ENCODE data around the gene FOXP3. TPM values are rescaled to one million over a fixed set of nuclear protein-coding genes. Genes with fewer than 3 reads are reported as not detected.

Gene FOXP3
- total RNA-seq, 4 donors from 2014 or later, result 0.20 to 0.42 TPM; not detected in 2

- Histone ChIP-seq H3K4me1 (no peaks in the 10 kb centered on the region), H3K27me3 (peaks cover 0 to 8% of the 10 kb centered on the region in 2 donors), H3K9me3 (no peaks in the 10 kb centered on the region), H3K27ac (no peak overlapping the region), H3K36me3 (no peaks in the 10 kb centered on the region), H3K4me3 (no peak overlapping the region)
- 78 to 88% methylated on average over 2 of the region's 2 CpGs for WGBS, 2 donors
- DNase-seq (ENCODE audit: low spot score in 2 of 2), result no peak
- TF ChIP-seq EP300 (IDR thresholded peaks at IDR 0.05) (no peak), POLR2A (IDR thresholded peaks at IDR 0.05) (no peak), CTCF (IDR thresholded peaks at IDR 0.05) (no peak)
Observed at GRCh38 chrX:49221868-49222267, 42.6 kb downstream of the FOXP3 start.

GRCh38 chrX:49220100-49220499 lies 44.4 kb downstream of the FOXP3 start:
- no peaks in the 10 kb centered on the region for H3K27me3 ChIP-seq
- no peak for DNase-seq (ENCODE audit: low spot score in 2 of 2)
- no peaks in the 10 kb centered on the region for H3K36me3 ChIP-seq
- TF ChIP-seq EP300 (IDR thresholded peaks at IDR 0.05), result no peak
- TF ChIP-seq CTCF (IDR thresholded peaks at IDR 0.05), result no peak
- TF ChIP-seq POLR2A (IDR thresholded peaks at IDR 0.05), result no peak
- no peaks in the 10 kb centered on the region for H3K4me1 ChIP-seq
- H3K27ac ChIP-seq, result no peak overlapping the region
- no peaks in the 10 kb centered on the region for H3K9me3 ChIP-seq
- H3K4me3 ChIP-seq, result no peak overlapping the region

GRCh38 chrX:49214996-49215526 lies 49.4 kb downstream of the FOXP3 start:
- Histone ChIP-seq H3K4me3 (no peak overlapping the region), H3K36me3 (no peaks in the 10 kb centered on the region), H3K27ac (no peak overlapping the region), H3K9me3 (no peaks in the 10 kb centered on the region), H3K27me3 (peaks cover 0 to under 1% of the 10 kb centered on the region in 2 donors), H3K4me1 (no peaks in the 10 kb centered on the region)
- DNase-seq (ENCODE audit: low spot score in 2 of 2), result no peak
- TF ChIP-seq CTCF (IDR thresholded peaks at IDR 0.05) (no peak), EP300 (IDR thresholded peaks at IDR 0.05) (no peak), POLR2A (IDR thresholded peaks at IDR 0.05) (no peak)
- WGBS, 2 donors, result 80 to 81% methylated on average over 13 to 14 of the region's 14 CpGs

- TF ChIP-seq POLR2A (IDR thresholded peaks at IDR 0.05), result no peak
- no peak for TF ChIP-seq EP300 (IDR thresholded peaks at IDR 0.05)
- TF ChIP-seq CTCF (IDR thresholded peaks at IDR 0.05), result no peak
- Histone ChIP-seq H3K36me3 (no peaks in the 10 kb centered on the region), H3K4me3 (no peak overlapping the region), H3K9me3 (no peaks in the 10 kb centered on the region), H3K27ac (no peak overlapping the region), H3K4me1 (no peaks in the 10 kb centered on the region), H3K27me3 (peaks cover 0 to 7% of the 10 kb centered on the region in 2 donors)
- WGBS, 2 donors, result 76 to 89% methylated on average over 2 of the region's 2 CpGs
- no peak for DNase-seq (ENCODE audit: low spot score in 2 of 2)
Observed at GRCh38 chrX:49214416-49214815, 50.1 kb downstream of the FOXP3 start.

- TF ChIP-seq POLR2A (IDR thresholded peaks at IDR 0.05) (no peak), CTCF (IDR thresholded peaks at IDR 0.05) (no peak), EP300 (IDR thresholded peaks at IDR 0.05) (no peak)
- 61 to 100% methylated on average over 1 of the region's 1 CpG for WGBS, 2 donors
- H3K36me3 ChIP-seq, result no peaks in the 10 kb centered on the region
- H3K4me1 ChIP-seq, result no peaks in the 10 kb centered on the region
- no peak overlapping the region for H3K27ac ChIP-seq
- no peak overlapping the region for H3K4me3 ChIP-seq
- H3K27me3 ChIP-seq, result peaks cover 0 to 14% of the 10 kb centered on the region in 2 donors
- no peaks in the 10 kb centered on the region for H3K9me3 ChIP-seq
- no peak for DNase-seq (ENCODE audit: low spot score in 2 of 2)
Observed at GRCh38 chrX:49212861-49213260, 51.6 kb downstream of the FOXP3 start.
